HEK293T (cell line): ENCODE results near the gene MICU2.

Source experiments
- CTCF ChIA-PET: fragments of 350-600 bp; formaldehyde crosslinking; extraction: SDS; loops from one replicate; lab custom pipeline; 2021; ENCODE audit warnings: antibody characterized with exemption, inconsistent platforms; lab: Yijun Ruan, JAX
- POLR2A ChIA-PET: fragments of 350-600 bp; formaldehyde crosslinking; extraction: SDS; loops from one replicate; lab custom pipeline; 2020; ENCODE audit warnings: antibody characterized with exemption, inconsistent platforms; lab: Yijun Ruan, JAX
- DNase-seq: peaks from one replicate; pipeline ENCODE4 v3.0.0; 2012; ENCODE audit warnings: mixed read lengths; ENCODE audit errors: extremely low spot score
- ARNT ChIP-seq: fragments of 450-650 bp; IDR thresholded peaks from 2 replicates; pipeline ENCODE4 v1.6.1; 2017; ENCODE audit warnings: mild to moderate bottlenecking
- BHLHE40 ChIP-seq: fragments of 450-650 bp; IDR thresholded peaks from 2 replicates; pipeline ENCODE4 v1.6.1; 2016; ENCODE audit warnings: mild to moderate bottlenecking, moderate library complexity, borderline replicate concordance
- CTBP1 ChIP-seq: fragments of 450-650 bp; IDR thresholded peaks from 2 replicates; pipeline ENCODE4 v1.6.1; 2016; ENCODE audit warnings: borderline replicate concordance
- ELF4 ChIP-seq: fragments of 450-650 bp; IDR thresholded peaks from 2 replicates; pipeline ENCODE4 v1.6.1; 2017; ENCODE audit warnings: antibody characterized with exemption
- FOXA1 ChIP-seq: fragments of 450-650 bp; IDR thresholded peaks from 2 replicates; pipeline ENCODE4 v1.6.1; 2016; ENCODE audit warnings: mild to moderate bottlenecking
- FOXK2 ChIP-seq: fragments of 450-650 bp; IDR thresholded peaks from 2 replicates; pipeline ENCODE4 v1.6.1; 2016; ENCODE audit warnings: mild to moderate bottlenecking
- FOXM1 ChIP-seq: fragments of 450-650 bp; IDR thresholded peaks from 2 replicates; pipeline ENCODE4 v1.6.1; 2017; ENCODE audit warnings: mild to moderate bottlenecking, borderline replicate concordance
- HDGF ChIP-seq: fragments of 450-650 bp; IDR thresholded peaks from 2 replicates; pipeline ENCODE4 v1.6.1; 2017; ENCODE audit warnings: antibody characterized with exemption, borderline replicate concordance
- L3MBTL2 ChIP-seq: fragments of 450-650 bp; conservative IDR thresholded peaks from 2 replicates; pipeline ENCODE4 v1.6.1; 2016; ENCODE audit warnings: mild to moderate bottlenecking
- LEF1 ChIP-seq: fragments of 450-650 bp; IDR thresholded peaks from 2 replicates; pipeline ENCODE4 v1.6.1; 2017; ENCODE audit warnings: mild to moderate bottlenecking, borderline replicate concordance
- NFRKB ChIP-seq: fragments of 450-650 bp; IDR thresholded peaks from 2 replicates; pipeline ENCODE4 v1.6.1; 2016; ENCODE audit warnings: mild to moderate bottlenecking, moderate library complexity
- PKNOX1 ChIP-seq: fragments of 450-650 bp; IDR thresholded peaks from 2 replicates; pipeline ENCODE4 v1.6.1; 2016
- SP1 ChIP-seq: fragments of 450-650 bp; IDR thresholded peaks from 2 replicates; pipeline ENCODE4 v1.6.1; 2017
- SUZ12 ChIP-seq: fragments of 450-650 bp; IDR thresholded peaks from 2 replicates; pipeline ENCODE4 v1.6.1; 2016; ENCODE audit warnings: mild to moderate bottlenecking
- TARDBP ChIP-seq: fragments of 450-650 bp; IDR thresholded peaks from 2 replicates; pipeline ENCODE4 v1.6.1; 2016
- ZNF384 ChIP-seq: fragments of 450-650 bp; IDR thresholded peaks from 2 replicates; pipeline ENCODE4 v1.6.1; 2016

MICU2 gene

GRCh38 chr13:21603531-21604448 is at the start of gene MICU2:
MICU2 (minus strand) TSS chr13:21604170; CDS start chr13:21604148, 22 bp downstream.
- ChIA-PET CTCF (interaction anchor here (0.6 kb wide), 1 partner anchor 67 kb away, joined by 7 read pairs; the partner anchor contains the start of gene FGF9), POLR2A (interaction anchor here (0.7 to 2.1 kb wide), 17 partner anchors 8 to 305 kb away, joined by 3 to 11 read pairs (median 4); no protein-coding TSS in a partner anchor)
- peak; percentile 84 for TF ChIP-seq L3MBTL2
- peak; percentile 89 for TF ChIP-seq ELF4
- TF ChIP-seq LEF1 = no peak
- DNase-seq = peak; percentile 81

GRCh38 chr13:21641629-21642028 is 37.7 kb upstream of the MICU2 start:
- ChIA-PET CTCF (interaction anchor here (0.6 to 1.0 kb wide), 2 partner anchors 28 to 321 kb away, joined by 3 read pairs; no protein-coding TSS in a partner anchor), POLR2A (interaction anchor here (0.8 kb wide), 1 partner anchor 27 kb away, joined by 3 read pairs; no protein-coding TSS in a partner anchor)
- TF ChIP-seq SUZ12 (no peak), BHLHE40 (no peak), CTBP1 (no peak), LEF1 (no peak), PKNOX1 (no peak), NFRKB (no peak), ARNT (no peak), HDGF (no peak), SP1 (no peak), FOXA1 (no peak), TARDBP (no peak)
- no peak for DNase-seq

GRCh38 chr13:21639561-21639960 is 35.6 kb upstream of the MICU2 start:
- TF ChIP-seq NFRKB (no peak), BHLHE40 (no peak), ZNF384 (no peak), SUZ12 (no peak), CTBP1 (no peak), FOXA1 (no peak), TARDBP (no peak), HDGF (no peak)
- ChIA-PET POLR2A (interaction anchor here (1.7 kb wide), 1 partner anchor 36 kb away, joined by 5 read pairs; the partner anchor contains the start of gene MICU2), CTCF (no interaction called here)
- no peak for DNase-seq

GRCh38 chr13:21638319-21639282 is 34.6 kb upstream of the MICU2 start:
- DNase-seq = peak; percentile 13
- TF ChIP-seq FOXK2 = no peak
- TF ChIP-seq PKNOX1 = 0 out of 2 replicates have a peak, but pooled peaks have one; percentile 25
- ChIA-PET CTCF (interaction anchor here (0.6 to 1.8 kb wide), 8 partner anchors 8 to 1124 kb away, joined by 3 to 7 read pairs (median 4); no protein-coding TSS in a partner anchor), POLR2A (interaction anchor here (1.3 to 1.7 kb wide), 3 partner anchors 31 to 35 kb away, joined by 3 to 5 read pairs (median 4); partner anchors contain the start of genes FGF9 and MICU2)

- TF ChIP-seq BHLHE40 = no peak
- TF ChIP-seq NFRKB = no peak
- no peak for TF ChIP-seq SUZ12
- no peak for TF ChIP-seq FOXK2
- no peak for TF ChIP-seq ZNF384
- no peak for TF ChIP-seq TARDBP
- no peak for TF ChIP-seq FOXA1
- TF ChIP-seq ELF4 = no peak
- TF ChIP-seq HDGF = no peak
- TF ChIP-seq L3MBTL2 = no peak
- ChIA-PET CTCF (interaction anchor here (0.9 to 1.8 kb wide), 4 partner anchors 29 to 1125 kb away, joined by 3 to 5 read pairs (median 4); no protein-coding TSS in a partner anchor), POLR2A (interaction anchor here (1.5 kb wide), 1 partner anchor 32 kb away, joined by 4 read pairs; no protein-coding TSS in a partner anchor)
- no peak for DNase-seq
These were observed 33.3 kb upstream of the MICU2 start for GRCh38 chr13:21637296-21637695.

- CTCF ChIA-PET = no interaction called here
- POLR2A ChIA-PET = interaction anchor here (0.8 kb wide), 1 partner anchor 33 kb away, joined by 3 read pairs; the partner anchor contains the start of gene MICU2
- DNase-seq = no peak
- TF ChIP-seq SUZ12 = no peak
- TF ChIP-seq ELF4 = no peak
- TF ChIP-seq L3MBTL2 = no peak
- no peak for TF ChIP-seq FOXA1
- no peak for TF ChIP-seq TARDBP
- TF ChIP-seq NFRKB = no peak
- no peak for TF ChIP-seq CTBP1
- no peak for TF ChIP-seq ZNF384
- no peak for TF ChIP-seq BHLHE40
- TF ChIP-seq FOXM1 = no peak
- TF ChIP-seq FOXK2 = no peak
- TF ChIP-seq PKNOX1 = no peak
- TF ChIP-seq ARNT = no peak
These were observed 32.7 kb upstream of the MICU2 start for GRCh38 chr13:21636656-21637055.
